Panc1 (cell line): ENCODE results near the gene WDR20.

Experiments used
- POLR2AphosphoS5 ChIP-seq: IDR thresholded peaks from 2 replicates; pipeline ENCODE4 v1.6.1; 2012; ENCODE audit warnings: mild to moderate bottlenecking, low read depth, low read length, moderate library complexity
- SIN3A ChIP-seq: IDR thresholded peaks from 2 replicates; pipeline ENCODE4 v1.6.1; 2012; ENCODE audit warnings: low read depth, mild to moderate bottlenecking, low read length, moderate library complexity, borderline replicate concordance; ENCODE audit not compliant: insufficient read depth
- TCF7L2 ChIP-seq: IDR thresholded peaks from 2 replicates; pipeline ENCODE4 v1.6.1; 2011; ENCODE audit warnings: mild to moderate bottlenecking, low read depth, low read length, inconsistent platforms
- TF ChIP-seq, protein P1 (sequence below): fragments of 450-650 bp; IDR thresholded peaks from 2 replicates; pipeline ENCODE4 v1.5.1; 2017; ENCODE audit warnings: mild to moderate bottlenecking
- TF ChIP-seq, protein P2 (sequence below), 2 experiments: IDR thresholded peaks; 2 replicates each; pipeline ENCODE4 v1.6.1; 2011 to 2012; ENCODE audit warnings: low read depth in 2 of 2, control low read depth in 1 of 2, low read length in 1 of 2, mild to moderate bottlenecking in 1 of 2, moderate library complexity in 1 of 2; ENCODE audit not compliant: insufficient read depth in 1 of 2

DNA sequence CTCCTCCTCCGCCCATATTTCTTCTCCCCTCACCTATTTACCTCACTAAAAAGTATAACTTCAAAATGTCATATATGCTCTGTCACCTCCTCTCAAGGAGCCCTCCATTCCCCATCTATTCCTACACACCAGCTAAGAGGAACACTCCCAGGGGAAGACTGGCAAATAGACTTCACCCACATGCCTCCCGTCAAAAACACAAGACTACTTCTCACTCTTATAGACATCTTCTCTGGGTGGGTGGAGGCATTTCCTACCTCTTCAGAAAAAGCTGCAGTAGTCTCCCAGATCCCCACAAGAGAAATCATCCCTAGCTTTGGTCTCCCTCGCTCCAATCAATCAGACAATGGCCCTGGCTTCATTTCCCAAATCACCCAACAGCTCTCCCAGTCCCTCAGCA lies 99.1 kb downstream of the WDR20 start:
- TF ChIP-seq, protein P1, sequence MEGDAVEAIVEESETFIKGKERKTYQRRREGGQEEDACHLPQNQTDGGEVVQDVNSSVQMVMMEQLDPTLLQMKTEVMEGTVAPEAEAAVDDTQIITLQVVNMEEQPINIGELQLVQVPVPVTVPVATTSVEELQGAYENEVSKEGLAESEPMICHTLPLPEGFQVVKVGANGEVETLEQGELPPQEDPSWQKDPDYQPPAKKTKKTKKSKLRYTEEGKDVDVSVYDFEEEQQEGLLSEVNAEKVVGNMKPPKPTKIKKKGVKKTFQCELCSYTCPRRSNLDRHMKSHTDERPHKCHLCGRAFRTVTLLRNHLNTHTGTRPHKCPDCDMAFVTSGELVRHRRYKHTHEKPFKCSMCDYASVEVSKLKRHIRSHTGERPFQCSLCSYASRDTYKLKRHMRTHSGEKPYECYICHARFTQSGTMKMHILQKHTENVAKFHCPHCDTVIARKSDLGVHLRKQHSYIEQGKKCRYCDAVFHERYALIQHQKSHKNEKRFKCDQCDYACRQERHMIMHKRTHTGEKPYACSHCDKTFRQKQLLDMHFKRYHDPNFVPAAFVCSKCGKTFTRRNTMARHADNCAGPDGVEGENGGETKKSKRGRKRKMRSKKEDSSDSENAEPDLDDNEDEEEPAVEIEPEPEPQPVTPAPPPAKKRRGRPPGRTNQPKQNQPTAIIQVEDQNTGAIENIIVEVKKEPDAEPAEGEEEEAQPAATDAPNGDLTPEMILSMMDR, result no peak
- TF ChIP-seq POLR2AphosphoS5, result no peak
- TF ChIP-seq, protein P2, sequence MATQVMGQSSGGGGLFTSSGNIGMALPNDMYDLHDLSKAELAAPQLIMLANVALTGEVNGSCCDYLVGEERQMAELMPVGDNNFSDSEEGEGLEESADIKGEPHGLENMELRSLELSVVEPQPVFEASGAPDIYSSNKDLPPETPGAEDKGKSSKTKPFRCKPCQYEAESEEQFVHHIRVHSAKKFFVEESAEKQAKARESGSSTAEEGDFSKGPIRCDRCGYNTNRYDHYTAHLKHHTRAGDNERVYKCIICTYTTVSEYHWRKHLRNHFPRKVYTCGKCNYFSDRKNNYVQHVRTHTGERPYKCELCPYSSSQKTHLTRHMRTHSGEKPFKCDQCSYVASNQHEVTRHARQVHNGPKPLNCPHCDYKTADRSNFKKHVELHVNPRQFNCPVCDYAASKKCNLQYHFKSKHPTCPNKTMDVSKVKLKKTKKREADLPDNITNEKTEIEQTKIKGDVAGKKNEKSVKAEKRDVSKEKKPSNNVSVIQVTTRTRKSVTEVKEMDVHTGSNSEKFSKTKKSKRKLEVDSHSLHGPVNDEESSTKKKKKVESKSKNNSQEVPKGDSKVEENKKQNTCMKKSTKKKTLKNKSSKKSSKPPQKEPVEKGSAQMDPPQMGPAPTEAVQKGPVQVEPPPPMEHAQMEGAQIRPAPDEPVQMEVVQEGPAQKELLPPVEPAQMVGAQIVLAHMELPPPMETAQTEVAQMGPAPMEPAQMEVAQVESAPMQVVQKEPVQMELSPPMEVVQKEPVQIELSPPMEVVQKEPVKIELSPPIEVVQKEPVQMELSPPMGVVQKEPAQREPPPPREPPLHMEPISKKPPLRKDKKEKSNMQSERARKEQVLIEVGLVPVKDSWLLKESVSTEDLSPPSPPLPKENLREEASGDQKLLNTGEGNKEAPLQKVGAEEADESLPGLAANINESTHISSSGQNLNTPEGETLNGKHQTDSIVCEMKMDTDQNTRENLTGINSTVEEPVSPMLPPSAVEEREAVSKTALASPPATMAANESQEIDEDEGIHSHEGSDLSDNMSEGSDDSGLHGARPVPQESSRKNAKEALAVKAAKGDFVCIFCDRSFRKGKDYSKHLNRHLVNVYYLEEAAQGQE (IDR thresholded peaks at IDR 0.05; ENCODE audit: insufficient read depth in 1 of 2, low read depth in 2 of 2, low read length in 1 of 2), result no peak
- no peak for TF ChIP-seq SIN3A
- no peak for TF ChIP-seq TCF7L2
